Muscle layer of duodenum (tissue), 2 donors: Measurements from ENCODE around the gene HIP1.
"Not testable (repeated sequence)": the region's sequence is repeated elsewhere in the genome, so short reads cannot be mapped to it uniquely, and the experiment has no call there.

Experiments used
- H3K27ac ChIP-seq: one replicate; pipeline ENCODE4 v1.7.0; 2013; ENCODE audit warnings: mild to moderate bottlenecking, low read length
- H3K27me3 ChIP-seq: one replicate; pipeline ENCODE4 v1.7.0; 2013; ENCODE audit warnings: low read depth, mild to moderate bottlenecking, control low read depth, low read length
- H3K36me3 ChIP-seq, 2 donors: one replicate each; pipeline ENCODE4 v1.7.0; 2013; ENCODE audit warnings: low read length in 2 of 2, control low read depth in 1 of 2, mild to moderate bottlenecking in 1 of 2; ENCODE audit not compliant: insufficient read depth in 2 of 2, control insufficient read depth in 1 of 2
- H3K4me1 ChIP-seq, 2 donors: one replicate each; pipeline ENCODE4 v1.7.0; 2013; ENCODE audit warnings: low read length in 2 of 2, mild to moderate bottlenecking in 2 of 2, control low read depth in 1 of 2, moderate library complexity in 1 of 2; ENCODE audit not compliant: insufficient read depth in 2 of 2, control insufficient read depth in 1 of 2
- H3K4me3 ChIP-seq, 2 donors: one replicate each; pipeline ENCODE4 v1.7.0; 2013; ENCODE audit warnings: low read length in 2 of 2, low read depth in 1 of 2, mild to moderate bottlenecking in 1 of 2
- H3K9me3 ChIP-seq, 2 donors: one replicate each; pipeline ENCODE4 v1.7.0; 2013; ENCODE audit warnings: low read length in 2 of 2, control low read depth in 1 of 2, mild to moderate bottlenecking in 1 of 2; ENCODE audit not compliant: control insufficient read depth in 1 of 2
- donor health status: healthy.

The HIP1 gene

GRCh38 chr7:75711076-75711475, 27.7 kb downstream of the HIP1 start:
- Histone ChIP-seq H3K36me3 (peaks cover 0 to 5% of the 10 kb centered on the region in 2 donors), H3K27me3 (no peaks in the 10 kb centered on the region), H3K4me3 (no peak overlapping the region), H3K4me1 (peaks cover 11 to 22% of the 10 kb centered on the region in 2 donors), H3K9me3 (peaks cover 3 to 6% of the 10 kb centered on the region in 2 donors), H3K27ac (no peak overlapping the region)

- Histone ChIP-seq H3K4me3 (no peak overlapping the region), H3K27me3 (no peaks in the 10 kb centered on the region), H3K4me1 (no peaks in the 10 kb centered on the region), H3K27ac (no peak overlapping the region), H3K36me3 (no peaks in the 10 kb centered on the region), H3K9me3 (peaks cover under 1 to 3% of the 10 kb centered on the region in 2 donors)
These were observed 33.8 kb downstream of the HIP1 start for GRCh38 chr7:75704928-75705327.

- no peaks in the 10 kb centered on the region for H3K4me1 ChIP-seq
- H3K9me3 ChIP-seq, result no peaks in the 10 kb centered on the region
- H3K27ac ChIP-seq, result no peak overlapping the region
- H3K27me3 ChIP-seq, result no peaks in the 10 kb centered on the region
- H3K36me3 ChIP-seq, result no peaks in the 10 kb centered on the region
- no peak overlapping the region for H3K4me3 ChIP-seq
These were observed 36.2 kb downstream of the HIP1 start for GRCh38 chr7:75702515-75702914.

- Histone ChIP-seq H3K27me3 (no peaks in the 10 kb centered on the region), H3K27ac (no peak overlapping the region)
These were observed 38.7 kb downstream of the HIP1 start for GRCh38 chr7:75699993-75700392.

GRCh38 chr7:75698358-75698757, 40.4 kb downstream of the HIP1 start:
- Histone ChIP-seq H3K4me3 (no peak overlapping the region), H3K36me3 (no peaks in the 10 kb centered on the region), H3K9me3 (no peaks in the 10 kb centered on the region), H3K27me3 (no peaks in the 10 kb centered on the region), H3K4me1 (no peaks in the 10 kb centered on the region), H3K27ac (no peak overlapping the region)

More at GRCh38 chr7:75699993-75700392, 38.7 kb downstream of the HIP1 start:
- H3K4me1 ChIP-seq, result no peaks in the 10 kb centered on the region
- H3K9me3 ChIP-seq, result no peaks in the 10 kb centered on the region
- H3K4me3 ChIP-seq, result no peak overlapping the region
- no peaks in the 10 kb centered on the region for H3K36me3 ChIP-seq

GRCh38 chr7:75696263-75697037, 42.3 kb downstream of the HIP1 start:
- Histone ChIP-seq H3K4me1 (no peaks in the 10 kb centered on the region), H3K4me3 (no peak overlapping the region), H3K9me3 (no peaks in the 10 kb centered on the region), H3K27me3 (no peaks in the 10 kb centered on the region), H3K36me3 (no peaks in the 10 kb centered on the region), H3K27ac (no peak overlapping the region)

GRCh38 chr7:75694638-75695399, 43.9 kb downstream of the HIP1 start:
- H3K36me3 ChIP-seq, result no peaks in the 10 kb centered on the region
- H3K4me3 ChIP-seq, result no peak overlapping the region
- H3K4me1 ChIP-seq, result no peaks in the 10 kb centered on the region
- no peaks in the 10 kb centered on the region for H3K9me3 ChIP-seq
- H3K27me3 ChIP-seq, result no peaks in the 10 kb centered on the region
- H3K27ac ChIP-seq, result no peak overlapping the region

GRCh38 chr7:75693668-75694067, 45.1 kb downstream of the HIP1 start:
- not testable (repeated sequence) for H3K27me3 ChIP-seq, H3K36me3 ChIP-seq, H3K27ac ChIP-seq, H3K4me3 ChIP-seq, H3K9me3 ChIP-seq, H3K4me1 ChIP-seq

GRCh38 chr7:75691793-75692543, 46.8 kb downstream of the HIP1 start:
- Histone ChIP-seq H3K9me3 (no peaks in the 10 kb centered on the region), H3K27ac (no peak overlapping the region), H3K4me3 (no peak overlapping the region), H3K36me3 (no peaks in the 10 kb centered on the region), H3K27me3 (no peaks in the 10 kb centered on the region), H3K4me1 (peaks cover 0 to 8% of the 10 kb centered on the region in 2 donors)

- Histone ChIP-seq H3K27me3 (no peaks in the 10 kb centered on the region), H3K27ac (no peak overlapping the region), H3K9me3 (no peaks in the 10 kb centered on the region), H3K36me3 (no peaks in the 10 kb centered on the region), H3K4me3 (no peak overlapping the region), H3K4me1 (peaks cover 0 to 8% of the 10 kb centered on the region in 2 donors)
These were observed 48.6 kb downstream of the HIP1 start for GRCh38 chr7:75690121-75690523.
